Liver (tissue), 9 donors: ENCODE measurements around the gene GFRA1. TPM values are rescaled to one million over a fixed set of nuclear protein-coding genes. Genes with fewer than 3 reads are reported as not detected.

Experiments
- DNase-seq: peaks from one replicate; pipeline ENCODE4 v3.0.0-alpha.2; 2017; ENCODE audit warnings: low spot score
- H3K27ac ChIP-seq, 2 donors: one replicate each; pipeline ENCODE4 v1.7.0; 2013; ENCODE audit warnings: inconsistent platforms in 2 of 2, low read length in 2 of 2, control low read depth in 1 of 2, low read depth in 1 of 2, mild to moderate bottlenecking in 1 of 2
- H3K27me3 ChIP-seq, 4 donors: one replicate each; pipeline versions ENCODE4 v1.6.1 to v1.7.0; 2013; ENCODE audit warnings: low read length in 3 of 4, inconsistent platforms in 1 of 4, mild to moderate bottlenecking in 1 of 4, moderate library complexity in 1 of 4; ENCODE audit not compliant: control insufficient read depth in 4 of 4, insufficient read depth in 4 of 4
- H3K36me3 ChIP-seq, 4 donors: one replicate each; pipeline versions ENCODE4 v1.6.1 to v1.7.0; 2013; ENCODE audit warnings: low read length in 3 of 4, mild to moderate bottlenecking in 3 of 4, low read depth in 1 of 4, moderate library complexity in 1 of 4; ENCODE audit not compliant: control insufficient read depth in 4 of 4, insufficient read depth in 3 of 4
- H3K4me1 ChIP-seq, 4 donors: one replicate each; pipeline versions ENCODE4 v1.6.1 to v1.7.0; 2013; ENCODE audit warnings: low read length in 3 of 4, mild to moderate bottlenecking in 3 of 4, moderate library complexity in 1 of 4; ENCODE audit not compliant: control insufficient read depth in 4 of 4, insufficient read depth in 4 of 4
- H3K4me3 ChIP-seq, 3 donors: one replicate each; pipeline versions ENCODE4 v1.6.1 to v1.7.0; 2013; ENCODE audit warnings: low read length in 3 of 3, control low read depth in 1 of 3, low read depth in 1 of 3, mild to moderate bottlenecking in 1 of 3
- H3K9ac ChIP-seq, 2 donors: one replicate each; pipeline ENCODE4 v1.7.0; 2013; ENCODE audit warnings: low read length in 2 of 2, mild to moderate bottlenecking in 2 of 2, moderate library complexity in 2 of 2, control low read depth in 1 of 2, low read depth in 1 of 2
- H3K9me3 ChIP-seq, 4 donors: one replicate each; pipeline versions ENCODE4 v1.6.1 to v1.7.0; 2013; ENCODE audit warnings: low read length in 3 of 4; ENCODE audit not compliant: control insufficient read depth in 4 of 4
- EGR1 ChIP-seq, 2 donors: IDR thresholded peaks; 2 replicates each; pipeline ENCODE4 v1.6.1; 2016 to 2018; ENCODE audit warnings: antibody characterized with exemption in 2 of 2, low read depth in 2 of 2
- HNF4A ChIP-seq, 2 donors: conservative IDR thresholded peaks; 2 replicates each; pipeline ENCODE4 v1.6.1; 2016; ENCODE audit warnings: antibody characterized with exemption in 2 of 2, mild to moderate bottlenecking in 2 of 2
- JUND ChIP-seq, 2 donors: IDR thresholded peaks; 2 replicates each; pipeline ENCODE4 v1.6.1; 2016; ENCODE audit warnings: antibody characterized with exemption in 2 of 2
- NR2F2 ChIP-seq: IDR thresholded peaks from 2 replicates; pipeline ENCODE4 v1.6.1; 2016; ENCODE audit warnings: antibody characterized with exemption
- RAD21 ChIP-seq, 2 donors: IDR thresholded peaks; 2 replicates each; pipeline ENCODE4 v1.6.1; 2016; ENCODE audit warnings: antibody characterized with exemption in 2 of 2, mild to moderate bottlenecking in 2 of 2
- RXRA ChIP-seq, 2 donors: IDR thresholded peaks; 2 replicates each; pipeline ENCODE4 v1.6.1; 2017 to 2018; ENCODE audit warnings: antibody characterized with exemption in 2 of 2, mild to moderate bottlenecking in 1 of 2
- TAF1 ChIP-seq: conservative IDR thresholded peaks from 2 replicates; pipeline ENCODE4 v1.6.1; 2016; ENCODE audit warnings: antibody characterized with exemption, mild to moderate bottlenecking
- YY1 ChIP-seq: IDR thresholded peaks from 2 replicates; pipeline ENCODE4 v1.6.1; 2016; ENCODE audit warnings: antibody characterized with exemption, mild to moderate bottlenecking
- WGBS: extraction: QIAGEN DNeasy Blood & Tissue Kit; methylation state at CpG from one replicate; pipeline ENCODE4 v1.1.7; 2013; 5-methylcytosine and 5-hydroxymethylcytosine counted together
- polyA plus RNA-seq, 2 donors: library from polyadenylated mRNA; stranded (reverse) in 1 of 2; unstranded in 1 of 2; fragments of 200-250 nt in 1 of 2; fragments of >200 nt in 1 of 2; fragmentation: Nextera tagmentation in 1 of 2; extraction: Ambion mirVana in 1 of 2; gene quantifications; one replicate each; pipeline versions ENCODE4 v1.2.1 to v1.2.3, GENCODE V29; 2013 to 2015
- total RNA-seq, 2 donors: library from RNA; depleted of rRNA; stranded (reverse); fragments of >200 nt; gene quantifications; one replicate each; pipeline ENCODE4 v1.2.3, GENCODE V29; 2014
- TF ChIP-seq, protein P1 (sequence below): IDR thresholded peaks from 2 replicates; pipeline ENCODE4 v1.6.1; 2016; ENCODE audit warnings: antibody characterized with exemption
- TF ChIP-seq, protein P2 (sequence below): IDR thresholded peaks from 2 replicates; pipeline ENCODE4 v1.6.1; 2016; ENCODE audit warnings: antibody characterized with exemption
- TF ChIP-seq, protein P3 (sequence below): fragments of 150-350 bp; IDR thresholded peaks from 2 replicates; pipeline ENCODE4 v1.5.1; 2017; ENCODE audit warnings: improper control_type of control experiment, low read depth, low read length; ENCODE audit not compliant: missing input control
- TF ChIP-seq, protein P4 (sequence below): IDR thresholded peaks from 2 replicates; pipeline ENCODE4 v1.6.1; 2016; ENCODE audit warnings: antibody characterized with exemption, mild to moderate bottlenecking
- donor health status: healthy.
- donor health status: healthy.
- donor health status: healthy.
- donor health status: healthy.
- donor health status: healthy.

GFRA1 gene
- total and polyA plus RNA-seq, 4 donors = 14.2 to 53.6 (median 17.8) TPM

DNA sequence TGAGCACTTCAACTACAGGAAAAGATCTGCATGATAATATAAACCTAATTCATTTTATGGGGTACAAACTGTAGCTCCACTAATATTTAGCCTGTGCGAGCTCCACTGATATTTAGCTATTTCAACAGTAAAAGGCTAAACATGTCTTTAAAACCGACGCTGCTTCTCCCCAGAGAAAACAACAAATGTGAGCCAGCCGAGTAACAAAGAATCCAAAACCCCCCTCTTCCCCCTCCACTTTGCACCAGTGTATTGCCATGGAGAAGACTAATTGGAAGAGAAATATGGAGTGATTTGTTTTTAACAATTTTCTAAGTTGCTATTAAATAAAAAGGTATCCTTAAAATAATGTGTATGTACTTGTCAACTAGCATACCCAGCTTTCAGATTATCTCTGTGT, 136.7 kb downstream of the GFRA1 start:
- Histone ChIP-seq H3K9me3 (no peaks in the 10 kb centered on the region), H3K27me3 (no peaks in the 10 kb centered on the region), H3K4me1 (no peaks in the 10 kb centered on the region), H3K36me3 (no peaks in the 10 kb centered on the region), H3K4me3 (no peak overlapping the region), H3K27ac (no peak overlapping the region), H3K9ac (no peak overlapping the region)
- DNase-seq = no peak
- TF ChIP-seq NR2F2 (no peak), RXRA (IDR thresholded peaks at IDR 0.05) (no peak), RAD21 (IDR thresholded peaks at IDR 0.05) (no peak), EGR1 (IDR thresholded peaks at IDR 0.05; ENCODE audit: low read depth in 2 of 2) (no peak), TAF1 (no peak), JUND (IDR thresholded peaks at IDR 0.05) (no peak)
- TF ChIP-seq, protein P1, sequence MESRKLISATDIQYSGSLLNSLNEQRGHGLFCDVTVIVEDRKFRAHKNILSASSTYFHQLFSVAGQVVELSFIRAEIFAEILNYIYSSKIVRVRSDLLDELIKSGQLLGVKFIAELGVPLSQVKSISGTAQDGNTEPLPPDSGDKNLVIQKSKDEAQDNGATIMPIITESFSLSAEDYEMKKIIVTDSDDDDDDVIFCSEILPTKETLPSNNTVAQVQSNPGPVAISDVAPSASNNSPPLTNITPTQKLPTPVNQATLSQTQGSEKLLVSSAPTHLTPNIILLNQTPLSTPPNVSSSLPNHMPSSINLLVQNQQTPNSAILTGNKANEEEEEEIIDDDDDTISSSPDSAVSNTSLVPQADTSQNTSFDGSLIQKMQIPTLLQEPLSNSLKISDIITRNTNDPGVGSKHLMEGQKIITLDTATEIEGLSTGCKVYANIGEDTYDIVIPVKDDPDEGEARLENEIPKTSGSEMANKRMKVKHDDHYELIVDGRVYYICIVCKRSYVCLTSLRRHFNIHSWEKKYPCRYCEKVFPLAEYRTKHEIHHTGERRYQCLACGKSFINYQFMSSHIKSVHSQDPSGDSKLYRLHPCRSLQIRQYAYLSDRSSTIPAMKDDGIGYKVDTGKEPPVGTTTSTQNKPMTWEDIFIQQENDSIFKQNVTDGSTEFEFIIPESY = no peak
- TF ChIP-seq, protein P2, sequence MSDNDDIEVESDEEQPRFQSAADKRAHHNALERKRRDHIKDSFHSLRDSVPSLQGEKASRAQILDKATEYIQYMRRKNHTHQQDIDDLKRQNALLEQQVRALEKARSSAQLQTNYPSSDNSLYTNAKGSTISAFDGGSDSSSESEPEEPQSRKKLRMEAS = no peak
- TF ChIP-seq, protein P3, sequence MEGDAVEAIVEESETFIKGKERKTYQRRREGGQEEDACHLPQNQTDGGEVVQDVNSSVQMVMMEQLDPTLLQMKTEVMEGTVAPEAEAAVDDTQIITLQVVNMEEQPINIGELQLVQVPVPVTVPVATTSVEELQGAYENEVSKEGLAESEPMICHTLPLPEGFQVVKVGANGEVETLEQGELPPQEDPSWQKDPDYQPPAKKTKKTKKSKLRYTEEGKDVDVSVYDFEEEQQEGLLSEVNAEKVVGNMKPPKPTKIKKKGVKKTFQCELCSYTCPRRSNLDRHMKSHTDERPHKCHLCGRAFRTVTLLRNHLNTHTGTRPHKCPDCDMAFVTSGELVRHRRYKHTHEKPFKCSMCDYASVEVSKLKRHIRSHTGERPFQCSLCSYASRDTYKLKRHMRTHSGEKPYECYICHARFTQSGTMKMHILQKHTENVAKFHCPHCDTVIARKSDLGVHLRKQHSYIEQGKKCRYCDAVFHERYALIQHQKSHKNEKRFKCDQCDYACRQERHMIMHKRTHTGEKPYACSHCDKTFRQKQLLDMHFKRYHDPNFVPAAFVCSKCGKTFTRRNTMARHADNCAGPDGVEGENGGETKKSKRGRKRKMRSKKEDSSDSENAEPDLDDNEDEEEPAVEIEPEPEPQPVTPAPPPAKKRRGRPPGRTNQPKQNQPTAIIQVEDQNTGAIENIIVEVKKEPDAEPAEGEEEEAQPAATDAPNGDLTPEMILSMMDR = no peak
- WGBS = 89% methylated on average over 4 of the region's 4 CpGs

DNA sequence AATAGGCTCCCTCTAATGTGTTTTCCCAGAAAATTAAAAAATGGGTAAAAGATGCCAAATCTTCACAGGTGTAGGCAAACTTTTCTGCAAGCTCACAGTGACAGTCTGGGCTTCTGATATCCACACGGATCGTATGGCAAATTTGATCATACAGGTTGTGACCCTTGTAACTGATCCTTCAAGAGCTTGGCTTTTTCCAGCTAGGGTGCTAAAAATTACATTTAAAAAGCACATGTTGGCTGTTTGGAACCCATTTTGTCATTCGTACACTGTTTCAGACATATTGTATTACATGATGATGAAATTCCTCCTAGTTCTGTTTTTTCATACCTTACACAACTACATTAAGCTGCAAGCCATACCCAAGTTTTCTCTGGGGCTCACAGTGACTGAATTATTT, 138.7 kb downstream of the GFRA1 start:
- 73% methylated on average over 3 of the region's 3 CpGs for WGBS

DNA sequence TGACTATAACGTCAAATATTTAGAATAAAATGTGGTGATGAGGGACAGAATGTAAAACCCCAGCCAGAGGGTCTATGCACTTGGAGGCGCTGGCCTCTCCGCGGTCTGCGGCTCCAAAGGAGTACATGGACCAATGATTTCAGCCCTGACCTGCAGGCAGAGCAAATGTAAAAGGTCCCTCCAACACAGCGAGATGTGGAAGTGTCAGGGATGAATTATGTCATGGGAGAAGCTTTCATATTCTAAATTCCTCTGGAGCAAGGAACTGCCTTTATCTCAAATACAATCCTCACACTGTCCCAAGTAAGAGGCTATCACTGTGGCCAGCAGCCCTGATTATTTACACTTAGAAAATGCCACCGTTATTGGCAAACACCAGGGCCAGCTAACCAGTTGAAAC, 139.4 kb downstream of the GFRA1 start:
- Histone ChIP-seq H3K27me3 (no peaks in the 10 kb centered on the region), H3K27ac (no peak overlapping the region), H3K36me3 (no peaks in the 10 kb centered on the region), H3K9ac (no peak overlapping the region), H3K4me3 (no peak overlapping the region), H3K4me1 (no peaks in the 10 kb centered on the region), H3K9me3 (no peaks in the 10 kb centered on the region)
- DNase-seq = no peak
- WGBS = 79% methylated on average over 7 of the region's 7 CpGs
- TF ChIP-seq RXRA (IDR thresholded peaks at IDR 0.05) (no peak), HNF4A (conservative IDR thresholded peaks at IDR 0.05) (no peak)
- TF ChIP-seq, protein P4, sequence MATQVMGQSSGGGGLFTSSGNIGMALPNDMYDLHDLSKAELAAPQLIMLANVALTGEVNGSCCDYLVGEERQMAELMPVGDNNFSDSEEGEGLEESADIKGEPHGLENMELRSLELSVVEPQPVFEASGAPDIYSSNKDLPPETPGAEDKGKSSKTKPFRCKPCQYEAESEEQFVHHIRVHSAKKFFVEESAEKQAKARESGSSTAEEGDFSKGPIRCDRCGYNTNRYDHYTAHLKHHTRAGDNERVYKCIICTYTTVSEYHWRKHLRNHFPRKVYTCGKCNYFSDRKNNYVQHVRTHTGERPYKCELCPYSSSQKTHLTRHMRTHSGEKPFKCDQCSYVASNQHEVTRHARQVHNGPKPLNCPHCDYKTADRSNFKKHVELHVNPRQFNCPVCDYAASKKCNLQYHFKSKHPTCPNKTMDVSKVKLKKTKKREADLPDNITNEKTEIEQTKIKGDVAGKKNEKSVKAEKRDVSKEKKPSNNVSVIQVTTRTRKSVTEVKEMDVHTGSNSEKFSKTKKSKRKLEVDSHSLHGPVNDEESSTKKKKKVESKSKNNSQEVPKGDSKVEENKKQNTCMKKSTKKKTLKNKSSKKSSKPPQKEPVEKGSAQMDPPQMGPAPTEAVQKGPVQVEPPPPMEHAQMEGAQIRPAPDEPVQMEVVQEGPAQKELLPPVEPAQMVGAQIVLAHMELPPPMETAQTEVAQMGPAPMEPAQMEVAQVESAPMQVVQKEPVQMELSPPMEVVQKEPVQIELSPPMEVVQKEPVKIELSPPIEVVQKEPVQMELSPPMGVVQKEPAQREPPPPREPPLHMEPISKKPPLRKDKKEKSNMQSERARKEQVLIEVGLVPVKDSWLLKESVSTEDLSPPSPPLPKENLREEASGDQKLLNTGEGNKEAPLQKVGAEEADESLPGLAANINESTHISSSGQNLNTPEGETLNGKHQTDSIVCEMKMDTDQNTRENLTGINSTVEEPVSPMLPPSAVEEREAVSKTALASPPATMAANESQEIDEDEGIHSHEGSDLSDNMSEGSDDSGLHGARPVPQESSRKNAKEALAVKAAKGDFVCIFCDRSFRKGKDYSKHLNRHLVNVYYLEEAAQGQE = no peak
- TF ChIP-seq, protein P2 = no peak
- TF ChIP-seq, protein P1 = no peak

More for the DNA sequence above, 138.7 kb downstream of the GFRA1 start:
- Histone ChIP-seq H3K9me3 (no peaks in the 10 kb centered on the region), H3K4me1 (no peaks in the 10 kb centered on the region), H3K36me3 (no peaks in the 10 kb centered on the region), H3K27ac (no peak overlapping the region), H3K27me3 (no peaks in the 10 kb centered on the region), H3K4me3 (no peak overlapping the region), H3K9ac (no peak overlapping the region)
- TF ChIP-seq, protein P1 = no peak
- no peak for TF ChIP-seq YY1
- TF ChIP-seq JUND (IDR thresholded peaks at IDR 0.05) = no peak
- DNase-seq = no peak
